Spleen (tissue), 7 donors: ENCODE results near the gene EPHA2.

Experiments
- CTCF ChIP-seq, 11 experiments: fragments of 200-600 bp in 7 of 11; fragments of 450-650 bp in 4 of 11; sonication (generic) in 4 of 11; IDR thresholded peaks in 8 of 11; conservative IDR thresholded peaks in 3 of 11; 1 replicate in 7 of 11; 2 replicates in 4 of 11; pipeline versions ENCODE4 v1.4.0 to v1.8.0; 2016 to 2021; ENCODE audit warnings: antibody characterized with exemption in 11 of 11, inconsistent platforms in 4 of 11, mild to moderate bottlenecking in 1 of 11
- POLR2A ChIP-seq, 3 donors: fragments of 450-650 bp; IDR thresholded peaks; one replicate each; pipeline ENCODE4 v1.5.1; 2017; ENCODE audit warnings: antibody characterized with exemption in 3 of 3, mild to moderate bottlenecking in 1 of 3
- POLR2AphosphoS5 ChIP-seq, 3 donors: sonication (generic); formaldehyde crosslinking; IDR thresholded peaks; one replicate each; pipeline ENCODE4 v1.5.1; 2017; ENCODE audit warnings: antibody characterized with exemption in 3 of 3
- donor health status: DM: no; HTN: no; CAD: no; lungs with moderate emphysema.
- donor health status: DM: no; HTN: no; CAD: no.
- donor health status: DM: no; HTN: no; CAD: no.

GRCh38 chr1:16134066-16134801 is 21.6 kb downstream of the EPHA2 start:
- no peak for TF ChIP-seq CTCF (IDR thresholded peaks at IDR 0.05 in 8 of 11, conservative IDR thresholded peaks at IDR 0.05 in 3 of 11)
- no peak for TF ChIP-seq POLR2A (IDR thresholded peaks at IDR 0.05)
- TF ChIP-seq POLR2AphosphoS5 (IDR thresholded peaks at IDR 0.05), result no peak
